ENCODE measurements around the gene SLC4A2. TPM values are rescaled to one million over a fixed set of nuclear protein-coding genes. Genes with fewer than 3 reads are reported as not detected.

The SLC4A2 gene
- total RNA-seq, 1 experiment from 2014 or later: 164 TPM

DNA sequence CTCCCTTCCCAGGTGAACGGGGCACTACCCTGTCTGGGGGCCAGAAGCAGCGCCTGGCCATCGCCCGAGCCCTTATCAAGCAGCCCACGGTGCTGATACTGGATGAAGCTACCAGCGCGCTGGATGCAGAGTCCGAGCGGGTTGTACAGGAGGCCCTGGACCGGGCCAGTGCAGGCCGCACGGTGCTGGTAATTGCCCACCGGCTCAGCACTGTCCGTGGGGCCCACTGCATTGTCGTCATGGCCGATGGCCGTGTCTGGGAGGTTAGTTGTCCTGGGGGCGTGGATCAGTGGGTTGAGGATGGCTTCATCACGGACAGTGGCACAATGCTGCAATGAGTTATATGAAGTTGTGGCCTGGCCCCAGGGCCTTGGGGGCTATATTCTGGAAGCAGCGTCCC, 15.4 kb upstream of the SLC4A2 start:
- H3K9me3 Mint-ChIP-seq: no peaks in the 10 kb centered on the region
- DNase-seq (ENCODE audit: low spot score) (no peak), ATAC-seq (no peak)
- CTCF ChIA-PET: no interaction called here
- H3K27me3 Mint-ChIP-seq (ENCODE audit: low read depth): peaks cover 2% of the 10 kb centered on the region; the same call in 1 of the 2 replicates
- no peaks in the 10 kb centered on the region for H3K36me3 Mint-ChIP-seq
- no peak overlapping the region for H3K4me3 Mint-ChIP-seq
- POLR2A ChIA-PET: no interaction called here
- no peak overlapping the region for H3K27ac Mint-ChIP-seq
- H3K4me1 Mint-ChIP-seq: no peaks in the 10 kb centered on the region
- no peak for TF ChIP-seq FOXJ3 (CRISPR knock-in tag; IDR thresholded peaks at IDR 0.05; ENCODE audit: borderline replicate concordance)

DNA sequence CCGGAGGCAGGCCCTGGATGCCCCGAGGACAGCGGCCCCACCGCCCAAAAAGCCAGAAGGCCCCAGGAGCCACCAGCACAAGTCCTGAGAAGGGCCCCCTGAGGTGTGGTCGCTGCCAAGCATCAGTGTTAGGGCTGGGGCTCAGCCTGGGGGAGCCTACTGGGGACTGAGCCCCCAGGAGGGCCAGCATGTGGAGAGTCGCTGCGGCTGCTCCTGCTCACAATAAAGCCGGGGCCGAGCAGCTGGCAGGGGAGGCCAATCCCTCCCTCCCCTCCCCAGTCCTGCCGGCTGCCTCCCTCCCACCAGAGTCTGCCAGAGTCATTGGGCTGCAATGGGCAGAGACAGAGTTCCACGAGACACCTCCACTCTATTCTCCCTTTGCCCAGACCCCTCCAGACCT, 14.1 kb upstream of the SLC4A2 start:
- Mint-ChIP-seq H3K27ac (no peak overlapping the region), H3K36me3 (no peaks in the 10 kb centered on the region), H3K4me3 (no peak overlapping the region), H3K9me3 (no peaks in the 10 kb centered on the region), H3K27me3 (ENCODE audit: low read depth) (peaks cover 12% of the 10 kb centered on the region), H3K4me1 (no peaks in the 10 kb centered on the region)
- CTCF ChIA-PET: interaction anchor here (2.3 kb wide), 1 partner anchor 27 kb away, joined by 6 read pairs; no protein-coding TSS in a partner anchor
- no peak for DNase-seq (ENCODE audit: low spot score)
- POLR2A ChIA-PET: no interaction called here
- TF ChIP-seq E2F5 (CRISPR knock-in tag; IDR thresholded peaks at IDR 0.05) (no peak), ZNF317 (CRISPR knock-in tag; IDR thresholded peaks at IDR 0.05; ENCODE audit: borderline replicate concordance, low read depth) (no peak), NR2C2 (CRISPR knock-in tag; IDR thresholded peaks at IDR 0.05) (no peak), KAT7 (CRISPR knock-in tag; IDR thresholded peaks at IDR 0.05; ENCODE audit: borderline replicate concordance) (no peak), PRRX2 (CRISPR knock-in tag; IDR thresholded peaks at IDR 0.05) (no peak), MAX (CRISPR knock-in tag; IDR thresholded peaks at IDR 0.05) (no peak), PREB (CRISPR knock-in tag; IDR thresholded peaks at IDR 0.05; ENCODE audit: borderline replicate concordance) (no peak), FOXJ3 (CRISPR knock-in tag; IDR thresholded peaks at IDR 0.05; ENCODE audit: borderline replicate concordance) (no peak), ZNF263 (CRISPR knock-in tag; IDR thresholded peaks at IDR 0.05; ENCODE audit: low read depth) (no peak)
- TF ChIP-seq, protein P1, sequence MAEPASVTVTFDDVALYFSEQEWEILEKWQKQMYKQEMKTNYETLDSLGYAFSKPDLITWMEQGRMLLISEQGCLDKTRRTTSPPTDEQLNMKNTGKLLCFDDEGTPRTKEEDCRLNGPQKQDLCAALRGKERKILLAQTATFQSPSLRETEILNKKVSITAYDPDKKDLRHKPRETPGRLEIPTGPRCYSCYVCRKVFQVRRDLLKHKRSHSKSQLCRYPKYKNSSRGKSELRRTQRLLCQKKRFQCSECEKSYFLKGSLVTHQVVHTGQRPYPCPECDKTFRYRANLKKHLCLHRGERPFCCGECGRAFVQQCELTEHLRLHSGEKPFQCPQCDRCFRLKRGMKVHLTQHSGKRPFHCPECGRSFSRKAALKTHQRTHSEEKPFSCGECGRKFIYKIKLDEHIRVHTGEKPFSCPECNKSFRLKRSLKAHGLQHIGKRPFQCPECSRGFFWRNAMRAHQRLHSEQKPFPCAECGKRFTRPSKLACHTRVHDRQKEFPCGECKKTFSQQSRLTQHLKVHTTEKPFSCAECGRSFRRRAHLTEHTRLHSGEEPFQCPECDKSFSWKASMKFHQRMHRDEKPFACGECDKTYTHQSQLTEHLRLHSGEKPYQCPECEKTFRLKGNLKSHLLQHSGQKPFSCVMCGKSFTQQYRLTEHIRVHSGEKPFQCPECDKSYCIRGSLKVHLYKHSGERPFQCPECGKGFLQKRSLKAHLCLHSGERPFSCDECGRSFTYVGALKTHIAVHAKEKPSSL (CRISPR knock-in tag; conservative IDR thresholded peaks at IDR 0.05): no peak
- TF ChIP-seq, protein P2, sequence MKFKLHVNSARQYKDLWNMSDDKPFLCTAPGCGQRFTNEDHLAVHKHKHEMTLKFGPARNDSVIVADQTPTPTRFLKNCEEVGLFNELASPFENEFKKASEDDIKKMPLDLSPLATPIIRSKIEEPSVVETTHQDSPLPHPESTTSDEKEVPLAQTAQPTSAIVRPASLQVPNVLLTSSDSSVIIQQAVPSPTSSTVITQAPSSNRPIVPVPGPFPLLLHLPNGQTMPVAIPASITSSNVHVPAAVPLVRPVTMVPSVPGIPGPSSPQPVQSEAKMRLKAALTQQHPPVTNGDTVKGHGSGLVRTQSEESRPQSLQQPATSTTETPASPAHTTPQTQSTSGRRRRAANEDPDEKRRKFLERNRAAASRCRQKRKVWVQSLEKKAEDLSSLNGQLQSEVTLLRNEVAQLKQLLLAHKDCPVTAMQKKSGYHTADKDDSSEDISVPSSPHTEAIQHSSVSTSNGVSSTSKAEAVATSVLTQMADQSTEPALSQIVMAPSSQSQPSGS (CRISPR knock-in tag; IDR thresholded peaks at IDR 0.05; ENCODE audit: borderline replicate concordance, low read depth): no peak
- no peak for ATAC-seq

DNA sequence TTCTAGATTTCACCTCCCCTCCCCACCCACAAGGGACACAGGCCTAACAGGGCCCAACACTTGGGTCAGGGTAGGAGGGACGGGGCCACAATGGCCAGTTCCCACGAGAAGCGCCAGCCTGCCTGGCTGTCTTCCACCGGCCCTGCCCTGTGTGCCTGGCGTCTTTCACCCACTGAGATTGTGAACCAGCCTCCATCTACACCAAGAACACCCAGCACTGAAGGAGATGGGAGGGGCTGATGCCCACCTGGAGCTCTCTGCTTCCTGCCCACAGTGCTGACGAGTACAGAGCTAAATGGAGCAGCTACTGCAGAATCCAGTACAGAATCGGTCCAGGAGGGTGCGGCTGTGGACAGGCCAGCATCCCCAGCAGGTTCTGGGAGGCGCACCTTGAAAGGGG, 13.4 kb upstream of the SLC4A2 start:
- Mint-ChIP-seq H3K27me3 (ENCODE audit: low read depth) (peaks cover 19% of the 10 kb centered on the region), H3K4me1 (no peaks in the 10 kb centered on the region), H3K9me3 (no peaks in the 10 kb centered on the region), H3K4me3 (no peak overlapping the region), H3K36me3 (no peaks in the 10 kb centered on the region), H3K27ac (no peak overlapping the region)
- CTCF ChIA-PET: interaction anchor here (0.7 to 2.3 kb wide), 2 partner anchors 28 to 81 kb away, joined by 3 to 6 read pairs; no protein-coding TSS in a partner anchor
- POLR2A ChIA-PET: no interaction called here
- no peak for DNase-seq (ENCODE audit: low spot score)
- no peak for ATAC-seq
- TF ChIP-seq AR (CRISPR knock-in tag; IDR thresholded peaks at IDR 0.05) (no peak), RORB (CRISPR knock-in tag; IDR thresholded peaks at IDR 0.05) (no peak), ZNF317 (CRISPR knock-in tag; IDR thresholded peaks at IDR 0.05; ENCODE audit: borderline replicate concordance, low read depth) (no peak), E2F5 (CRISPR knock-in tag; IDR thresholded peaks at IDR 0.05) (no peak), NFE2L1 (CRISPR knock-in tag; IDR thresholded peaks at IDR 0.05) (no peak)
- TF ChIP-seq, protein P3, sequence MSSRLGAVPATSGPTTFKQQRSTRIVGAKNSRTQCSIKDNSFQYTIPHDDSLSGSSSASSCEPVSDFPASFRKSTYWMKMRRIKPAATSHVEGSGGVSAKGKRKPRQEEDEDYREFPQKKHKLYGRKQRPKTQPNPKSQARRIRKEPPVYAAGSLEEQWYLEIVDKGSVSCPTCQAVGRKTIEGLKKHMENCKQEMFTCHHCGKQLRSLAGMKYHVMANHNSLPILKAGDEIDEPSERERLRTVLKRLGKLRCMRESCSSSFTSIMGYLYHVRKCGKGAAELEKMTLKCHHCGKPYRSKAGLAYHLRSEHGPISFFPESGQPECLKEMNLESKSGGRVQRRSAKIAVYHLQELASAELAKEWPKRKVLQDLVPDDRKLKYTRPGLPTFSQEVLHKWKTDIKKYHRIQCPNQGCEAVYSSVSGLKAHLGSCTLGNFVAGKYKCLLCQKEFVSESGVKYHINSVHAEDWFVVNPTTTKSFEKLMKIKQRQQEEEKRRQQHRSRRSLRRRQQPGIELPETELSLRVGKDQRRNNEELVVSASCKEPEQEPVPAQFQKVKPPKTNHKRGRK (CRISPR knock-in tag; IDR thresholded peaks at IDR 0.05; ENCODE audit: borderline replicate concordance): no peak
- TF ChIP-seq, protein P4, sequence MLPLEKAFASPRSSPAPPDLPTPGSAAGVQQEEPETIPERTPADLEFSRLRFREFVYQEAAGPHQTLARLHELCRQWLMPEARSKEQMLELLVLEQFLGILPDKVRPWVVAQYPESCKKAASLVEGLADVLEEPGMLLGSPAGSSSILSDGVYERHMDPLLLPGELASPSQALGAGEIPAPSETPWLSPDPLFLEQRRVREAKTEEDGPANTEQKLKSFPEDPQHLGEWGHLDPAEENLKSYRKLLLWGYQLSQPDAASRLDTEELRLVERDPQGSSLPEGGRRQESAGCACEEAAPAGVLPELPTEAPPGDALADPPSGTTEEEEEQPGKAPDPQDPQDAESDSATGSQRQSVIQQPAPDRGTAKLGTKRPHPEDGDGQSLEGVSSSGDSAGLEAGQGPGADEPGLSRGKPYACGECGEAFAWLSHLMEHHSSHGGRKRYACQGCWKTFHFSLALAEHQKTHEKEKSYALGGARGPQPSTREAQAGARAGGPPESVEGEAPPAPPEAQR (CRISPR knock-in tag; IDR thresholded peaks at IDR 0.05): no peak
